ENCODE measurements around the gene CACNA2D3.

DNA sequence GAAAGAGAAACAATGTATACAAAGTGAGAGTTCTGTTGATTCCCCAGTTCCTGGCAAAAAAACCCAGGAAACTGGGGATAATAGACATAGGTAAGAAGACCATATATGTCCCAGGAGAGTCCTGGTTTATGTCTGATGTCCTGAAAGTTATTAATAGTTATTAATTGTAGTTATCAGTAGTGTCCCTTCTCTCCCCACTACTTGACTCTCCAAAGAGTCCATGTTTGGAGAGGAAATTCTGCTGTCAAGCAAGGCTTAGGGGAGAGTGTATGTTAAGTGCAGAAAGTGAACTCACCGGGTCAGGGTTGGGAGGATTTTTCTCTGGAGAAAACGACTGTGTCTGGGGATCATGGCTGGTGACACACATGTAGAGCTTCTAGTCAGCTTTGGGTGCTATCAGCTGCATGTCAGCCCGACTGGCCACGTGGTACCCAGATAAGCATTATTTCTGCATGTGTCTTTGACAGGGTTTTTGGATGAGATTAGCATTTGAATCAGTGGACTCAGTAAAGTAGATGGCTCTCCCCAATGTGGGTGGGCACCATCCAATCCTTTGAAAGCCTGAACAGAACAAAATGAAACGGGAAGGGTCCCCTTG is 80.4 kb downstream of the CACNA2D3 start:
- TF ChIP-seq, protein P1, sequence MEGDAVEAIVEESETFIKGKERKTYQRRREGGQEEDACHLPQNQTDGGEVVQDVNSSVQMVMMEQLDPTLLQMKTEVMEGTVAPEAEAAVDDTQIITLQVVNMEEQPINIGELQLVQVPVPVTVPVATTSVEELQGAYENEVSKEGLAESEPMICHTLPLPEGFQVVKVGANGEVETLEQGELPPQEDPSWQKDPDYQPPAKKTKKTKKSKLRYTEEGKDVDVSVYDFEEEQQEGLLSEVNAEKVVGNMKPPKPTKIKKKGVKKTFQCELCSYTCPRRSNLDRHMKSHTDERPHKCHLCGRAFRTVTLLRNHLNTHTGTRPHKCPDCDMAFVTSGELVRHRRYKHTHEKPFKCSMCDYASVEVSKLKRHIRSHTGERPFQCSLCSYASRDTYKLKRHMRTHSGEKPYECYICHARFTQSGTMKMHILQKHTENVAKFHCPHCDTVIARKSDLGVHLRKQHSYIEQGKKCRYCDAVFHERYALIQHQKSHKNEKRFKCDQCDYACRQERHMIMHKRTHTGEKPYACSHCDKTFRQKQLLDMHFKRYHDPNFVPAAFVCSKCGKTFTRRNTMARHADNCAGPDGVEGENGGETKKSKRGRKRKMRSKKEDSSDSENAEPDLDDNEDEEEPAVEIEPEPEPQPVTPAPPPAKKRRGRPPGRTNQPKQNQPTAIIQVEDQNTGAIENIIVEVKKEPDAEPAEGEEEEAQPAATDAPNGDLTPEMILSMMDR (IDR thresholded peaks at IDR 0.05): no peak
- no peak for TF ChIP-seq POLR2A (IDR thresholded peaks at IDR 0.05)

Measured in lower leg skin (tissue), 3 donors.